Natural killer cell (primary cell): ENCODE measurements around the gene PIGV. TPM values are rescaled to one million over a fixed set of nuclear protein-coding genes. Genes with fewer than 3 reads are reported as not detected.
A peak's percentile ranks its signal among the peaks of the same experiment; 100 is the strongest.

ENCODE experiments used
- ATAC-seq, 3 donors: fragments of 150-1000 bp in 2 of 3; fragments of 200-7000 bp in 1 of 3; cut with Tn5 transposase; 1 replicate in 1 of 3; 2 replicates in 2 of 3; pipeline ENCODE4 v1.10.0; 2021; ENCODE audit warnings: mild to moderate bottlenecking in 2 of 3, moderate library complexity in 2 of 3
- DNase-seq, 2 donors: peaks; one replicate each; pipeline versions ENCODE4 v3.0.0 to v3.0.0-alpha.2; 2013 to 2021; ENCODE audit warnings: mixed read lengths in 1 of 2
- H3K27ac ChIP-seq: one replicate; pipeline ENCODE4 v1.5.1; 2013; ENCODE audit warnings: mild to moderate bottlenecking, low read length
- H3K27me3 ChIP-seq: one replicate; pipeline ENCODE4 v1.6.1; 2013; ENCODE audit warnings: low read length; ENCODE audit not compliant: control insufficient read depth, insufficient read depth
- H3K36me3 ChIP-seq: one replicate; pipeline ENCODE4 v1.6.1; 2013; ENCODE audit warnings: low read length; ENCODE audit not compliant: control insufficient read depth, insufficient read depth
- H3K4me1 ChIP-seq: one replicate; pipeline ENCODE4 v1.6.1; 2013; ENCODE audit warnings: low read length; ENCODE audit not compliant: control insufficient read depth, insufficient read depth
- H3K4me3 ChIP-seq: one replicate; pipeline ENCODE4 v1.5.1; 2013; ENCODE audit warnings: low read length
- H3K9me3 ChIP-seq: one replicate; pipeline ENCODE4 v1.6.1; 2013; ENCODE audit warnings: low read length; ENCODE audit not compliant: control insufficient read depth, insufficient read depth
- H3K27ac Mint-ChIP-seq, 2 donors: one replicate each; pipeline ENCODE4 v1.8.0; 2022; ENCODE audit warnings: mild to moderate bottlenecking in 2 of 2, mixed read lengths in 2 of 2, moderate library complexity in 1 of 2
- H3K27me3 Mint-ChIP-seq, 2 donors: one replicate each; pipeline ENCODE4 v1.8.0; 2022; ENCODE audit warnings: low read depth in 2 of 2, mixed read lengths in 2 of 2
- H3K36me3 Mint-ChIP-seq: one replicate; pipeline ENCODE4 v1.8.0; 2022; ENCODE audit warnings: mixed read lengths
- H3K4me1 Mint-ChIP-seq, 2 donors: one replicate each; pipeline ENCODE4 v1.8.0; 2022; ENCODE audit warnings: mixed read lengths in 2 of 2
- H3K4me3 Mint-ChIP-seq: one replicate; pipeline ENCODE4 v1.8.0; 2022; ENCODE audit warnings: mild to moderate bottlenecking, moderate library complexity, mixed read lengths
- H3K9me3 Mint-ChIP-seq, 2 donors: one replicate each; pipeline ENCODE4 v1.8.0; 2022; ENCODE audit warnings: mixed read lengths in 2 of 2
- WGBS: methylation state at CpG from one replicate; pipeline ENCODE4 v1.1.7; 2013; ENCODE audit warnings: missing lambda C conversion rate; ENCODE audit not compliant: insufficient coverage; 5-methylcytosine and 5-hydroxymethylcytosine counted together
- intact Hi-C: fragments of 100-400 bp; cut with micrococcal nuclease; formaldehyde crosslinking; loops from one replicate; pipeline ENCODE4 v1.14.2; 2022
- total RNA-seq, 4 donors: library from RNA; stranded (reverse); fragments of 120-200 nt in 1 of 4; gene quantifications; one replicate each; pipeline versions ENCODE4 v1.2.3 to v1.2.4, GENCODE V29; 2013 to 2022
- TF ChIP-seq, protein P1 (sequence below): fragments of 200-600 bp; IDR thresholded peaks from one replicate; pipeline ENCODE4 v1.8.0; 2022; ENCODE audit warnings: antibody characterized with exemption

The PIGV gene
- total RNA-seq, 3 donors from 2014 or later (not counting 1 experiment from before 2014, with no cell fraction given) = 23.1 to 35.2 (median 30.3) TPM

DNA sequence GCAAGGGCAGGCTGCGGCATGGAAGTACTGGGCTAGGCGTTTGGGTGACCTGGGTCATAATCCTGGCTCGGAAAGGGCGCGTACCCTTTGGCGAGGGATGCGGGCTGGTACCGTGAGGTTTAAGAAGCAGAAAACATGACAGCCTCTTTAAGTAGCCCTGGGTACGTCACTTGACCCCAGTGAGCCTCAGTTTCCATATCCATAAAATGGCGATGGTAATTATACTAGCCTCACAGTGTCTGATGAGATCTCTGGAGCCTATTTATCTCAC lies 700 bp downstream of the PIGV start:
- no peak for DNase-seq
- Histone ChIP-seq H3K27ac (peak overlapping the region; percentile 96), H3K4me3 (peak overlapping the region; percentile 79), H3K4me1 (peaks cover 63% of the 10 kb centered on the region), H3K9me3 (no peaks in the 10 kb centered on the region), H3K36me3 (peaks cover 5% of the 10 kb centered on the region), H3K27me3 (no peaks in the 10 kb centered on the region)
- TF ChIP-seq, protein P1, sequence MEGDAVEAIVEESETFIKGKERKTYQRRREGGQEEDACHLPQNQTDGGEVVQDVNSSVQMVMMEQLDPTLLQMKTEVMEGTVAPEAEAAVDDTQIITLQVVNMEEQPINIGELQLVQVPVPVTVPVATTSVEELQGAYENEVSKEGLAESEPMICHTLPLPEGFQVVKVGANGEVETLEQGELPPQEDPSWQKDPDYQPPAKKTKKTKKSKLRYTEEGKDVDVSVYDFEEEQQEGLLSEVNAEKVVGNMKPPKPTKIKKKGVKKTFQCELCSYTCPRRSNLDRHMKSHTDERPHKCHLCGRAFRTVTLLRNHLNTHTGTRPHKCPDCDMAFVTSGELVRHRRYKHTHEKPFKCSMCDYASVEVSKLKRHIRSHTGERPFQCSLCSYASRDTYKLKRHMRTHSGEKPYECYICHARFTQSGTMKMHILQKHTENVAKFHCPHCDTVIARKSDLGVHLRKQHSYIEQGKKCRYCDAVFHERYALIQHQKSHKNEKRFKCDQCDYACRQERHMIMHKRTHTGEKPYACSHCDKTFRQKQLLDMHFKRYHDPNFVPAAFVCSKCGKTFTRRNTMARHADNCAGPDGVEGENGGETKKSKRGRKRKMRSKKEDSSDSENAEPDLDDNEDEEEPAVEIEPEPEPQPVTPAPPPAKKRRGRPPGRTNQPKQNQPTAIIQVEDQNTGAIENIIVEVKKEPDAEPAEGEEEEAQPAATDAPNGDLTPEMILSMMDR = no peak
- peaks cover 5% of the 10 kb centered on the region for H3K36me3 Mint-ChIP-seq
- H3K27ac Mint-ChIP-seq = peak overlapping the region; percentile 100
- H3K9me3 Mint-ChIP-seq = no peaks in the 10 kb centered on the region
- H3K4me3 Mint-ChIP-seq = peak overlapping the region; percentile 100
- intact Hi-C loops = loop anchor here (2.0 to 10.0 kb wide), 2 partner anchors 44 to 414 kb away; partner anchors contain the start of gene ZNF683
- H3K4me1 Mint-ChIP-seq = peaks cover 72 to 84% of the 10 kb centered on the region in 2 donors
- no peaks in the 10 kb centered on the region for H3K27me3 Mint-ChIP-seq
- 2% methylated on average over 10 of the region's 10 CpGs for WGBS
- no peak for ATAC-seq

DNA sequence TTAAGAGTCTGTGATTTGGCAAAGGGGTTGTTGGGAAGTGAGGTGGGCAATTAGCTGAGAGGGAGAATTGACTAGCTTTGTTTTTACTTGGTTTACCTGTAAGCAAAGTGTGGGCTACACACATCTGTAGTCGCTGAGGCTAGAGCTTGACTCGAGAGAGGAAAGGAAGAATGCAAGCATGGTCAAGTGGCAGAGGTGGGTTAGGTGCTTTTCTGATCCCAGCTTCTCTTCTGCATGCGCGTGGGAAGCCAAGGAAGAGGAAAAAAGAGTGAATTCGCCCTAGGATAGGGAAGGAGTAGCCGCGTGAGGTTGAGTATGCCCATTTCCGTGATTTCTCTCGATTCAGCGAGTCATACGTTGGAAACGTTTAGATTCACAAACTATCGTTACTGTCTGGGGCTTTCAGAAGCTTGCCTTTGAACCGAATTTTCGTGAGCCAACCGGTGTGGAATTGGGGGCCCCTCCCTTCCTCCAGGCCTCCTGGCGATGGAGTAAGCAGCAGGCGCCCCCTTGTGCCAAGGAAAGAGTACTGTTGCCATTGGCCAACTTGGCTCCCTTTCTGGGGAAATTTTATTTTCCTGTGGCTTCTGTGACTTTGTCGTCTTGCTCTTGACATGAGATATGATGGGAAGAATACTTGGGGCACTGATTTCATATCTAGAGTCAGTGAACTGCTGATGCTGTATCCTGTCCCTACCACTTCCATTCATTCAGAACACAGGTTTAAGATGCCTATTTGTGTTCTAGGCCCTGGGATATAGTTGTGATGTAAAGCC lies 1.3 kb downstream of the PIGV start:
- Histone ChIP-seq H3K27ac (peak overlapping the region; percentile 96), H3K4me1 (peaks cover 60% of the 10 kb centered on the region), H3K36me3 (peaks cover 3% of the 10 kb centered on the region), H3K9me3 (no peaks in the 10 kb centered on the region), H3K27me3 (no peaks in the 10 kb centered on the region), H3K4me3 (peak overlapping the region; percentile 79)
- DNase-seq (peak; percentile 73 to 95), ATAC-seq (peak; percentile 19 to 42 (median 21))
- H3K4me1 Mint-ChIP-seq = peaks cover 72 to 79% of the 10 kb centered on the region in 2 donors
- H3K27ac Mint-ChIP-seq = peak overlapping the region; percentile 100
- H3K27me3 Mint-ChIP-seq = no peaks in the 10 kb centered on the region
- peak overlapping the region; percentile 100 for H3K4me3 Mint-ChIP-seq
- intact Hi-C loops = loop anchor here (1.0 to 10.0 kb wide), 6 partner anchors 44 to 414 kb away; partner anchors contain the start of gene ZNF683
- H3K36me3 Mint-ChIP-seq = peaks cover 11% of the 10 kb centered on the region
- H3K9me3 Mint-ChIP-seq = no peaks in the 10 kb centered on the region
- 0% methylated on average over 19 of the region's 19 CpGs for WGBS
- TF ChIP-seq, protein P1 = peak; percentile 92

DNA sequence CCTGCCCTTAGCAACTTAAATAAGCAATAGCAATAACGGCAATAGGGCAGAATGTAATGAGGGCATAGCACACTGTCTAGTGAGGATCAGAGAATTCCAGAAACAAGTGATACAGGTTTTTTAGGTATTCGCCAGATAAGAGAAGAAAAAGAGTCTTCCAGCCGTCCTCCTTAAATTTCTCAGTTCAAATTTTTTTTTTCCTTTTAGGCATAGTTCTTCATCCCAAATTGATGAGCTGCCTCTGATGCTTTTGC lies 1.8 kb downstream of the PIGV start:
- Mint-ChIP-seq H3K4me1 (peaks cover 70 to 74% of the 10 kb centered on the region in 2 donors), H3K4me3 (peak overlapping the region; percentile 100), H3K9me3 (no peaks in the 10 kb centered on the region), H3K27me3 (no peaks in the 10 kb centered on the region), H3K36me3 (peaks cover 16% of the 10 kb centered on the region), H3K27ac (peak overlapping the region; percentile 100)
- peaks cover 55% of the 10 kb centered on the region for H3K4me1 ChIP-seq
- H3K4me3 ChIP-seq = no peak overlapping the region
- 59% methylated on average over 3 of the region's 3 CpGs for WGBS
- no peaks in the 10 kb centered on the region for H3K27me3 ChIP-seq
- intact Hi-C loops = loop anchor here (1.0 to 10.0 kb wide), 6 partner anchors 43 to 415 kb away; partner anchors contain the start of gene ZNF683
- H3K36me3 ChIP-seq = peaks cover 7% of the 10 kb centered on the region
- no peaks in the 10 kb centered on the region for H3K9me3 ChIP-seq
- ATAC-seq = no peak
- peak overlapping the region; percentile 96 for H3K27ac ChIP-seq
- TF ChIP-seq, protein P1 = no peak
- no peak for DNase-seq
